Measurements from ENCODE around the gene TUBA3E. TPM values are rescaled to one million over a fixed set of nuclear protein-coding genes. Genes with fewer than 3 reads are reported as not detected.

TUBA3E gene
- total and polyA plus RNA-seq, 2 of the 13 experiments (the other 11 are each of a cell fraction or from before 2014, with no cell fraction given): not detected

DNA sequence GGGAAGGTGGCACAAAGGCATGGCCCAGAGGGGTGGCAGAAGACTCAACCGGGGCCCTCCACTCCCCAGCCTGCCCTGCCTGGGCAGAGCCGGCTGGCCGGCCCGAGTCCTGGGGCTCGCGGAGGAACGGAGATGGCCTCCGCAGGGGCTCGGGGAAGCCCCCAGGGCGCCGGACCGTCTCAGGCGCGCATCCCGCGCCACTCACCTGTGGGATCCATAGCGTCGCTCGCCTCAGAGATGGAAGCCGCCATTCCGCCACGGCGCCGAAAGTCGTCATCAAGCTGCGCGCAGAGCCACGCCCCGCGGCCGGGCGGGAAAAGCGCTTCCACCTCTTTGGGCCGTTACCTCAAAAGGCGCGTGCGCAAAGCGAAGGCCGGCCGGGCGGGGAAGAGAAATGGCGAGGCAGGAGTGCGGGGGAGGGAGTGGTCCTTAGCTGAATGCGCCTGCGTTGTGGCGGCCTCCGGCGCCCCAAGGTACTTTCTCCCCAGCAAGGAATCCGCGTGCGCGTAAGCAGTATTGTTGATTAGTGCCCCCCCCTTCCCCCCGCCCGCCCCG is 16.8 kb downstream of the TUBA3E start, which contains the start of gene SMPD4 (continued):
- TF ChIP-seq, protein P1, sequence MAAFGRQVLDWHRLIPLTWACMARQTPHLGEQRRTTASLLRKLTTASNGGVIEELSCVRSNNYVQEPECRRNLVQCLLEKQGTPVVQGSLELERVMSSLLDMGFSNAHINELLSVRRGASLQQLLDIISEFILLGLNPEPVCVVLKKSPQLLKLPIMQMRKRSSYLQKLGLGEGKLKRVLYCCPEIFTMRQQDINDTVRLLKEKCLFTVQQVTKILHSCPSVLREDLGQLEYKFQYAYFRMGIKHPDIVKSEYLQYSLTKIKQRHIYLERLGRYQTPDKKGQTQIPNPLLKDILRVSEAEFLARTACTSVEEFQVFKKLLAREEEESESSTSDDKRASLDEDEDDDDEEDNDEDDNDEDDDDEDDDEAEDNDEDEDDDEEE (CRISPR knock-in tag; IDR thresholded peaks at IDR 0.05): peak; percentile 95
- TF ChIP-seq ZMYM2 (CRISPR knock-in tag; IDR thresholded peaks at IDR 0.05) (no peak), ZNF605 (CRISPR knock-in tag; IDR thresholded peaks at IDR 0.05) (peak; percentile 80), ZNF329 (CRISPR knock-in tag; IDR thresholded peaks at IDR 0.05; ENCODE audit: low read depth) (no peak; the same call in 1 of the 2 replicates), KLF11 (CRISPR knock-in tag; IDR thresholded peaks at IDR 0.05) (no peak), ZNF20 (CRISPR knock-in tag; IDR thresholded peaks at IDR 0.05) (no peak; the same call in 1 of the 2 replicates), TRIM24 (CRISPR knock-in tag; IDR thresholded peaks at IDR 0.05) (no peak), ARNT2 (CRISPR knock-in tag; IDR thresholded peaks at IDR 0.05; ENCODE audit: low read depth) (peak; percentile 74; the same call in 1 of the 2 replicates), AKAP8 (CRISPR knock-in tag; IDR thresholded peaks at IDR 0.05) (peak; percentile 88; the same call in 1 of the 2 replicates), ZNF354B (CRISPR knock-in tag; IDR thresholded peaks at IDR 0.05) (no peak; the same call in 1 of the 2 replicates), SIX4 (CRISPR knock-in tag; IDR thresholded peaks at IDR 0.05) (peak; percentile 58; the same call in 1 of the 2 replicates), ZNF263 (CRISPR knock-in tag; IDR thresholded peaks at IDR 0.05) (no peak), RXRB (CRISPR knock-in tag; IDR thresholded peaks at IDR 0.05; ENCODE audit: borderline replicate concordance) (0 out of 2 replicates have a peak, but pooled peaks have one; percentile 30), ELF3 (CRISPR knock-in tag; IDR thresholded peaks at IDR 0.05) (peak; percentile 38), REL (CRISPR knock-in tag; conservative IDR thresholded peaks at IDR 0.05) (peak; percentile 95; the same call in 1 of the 2 replicates), RBFOX2 (IDR thresholded peaks at IDR 0.05; ENCODE audit: low read depth, low read length) (peak; percentile 93), ZNF672 (CRISPR knock-in tag; IDR thresholded peaks at IDR 0.05) (no peak), ZNF460 (CRISPR knock-in tag; IDR thresholded peaks at IDR 0.05; ENCODE audit: borderline replicate concordance) (no peak)
- TF ChIP-seq, protein P2, sequence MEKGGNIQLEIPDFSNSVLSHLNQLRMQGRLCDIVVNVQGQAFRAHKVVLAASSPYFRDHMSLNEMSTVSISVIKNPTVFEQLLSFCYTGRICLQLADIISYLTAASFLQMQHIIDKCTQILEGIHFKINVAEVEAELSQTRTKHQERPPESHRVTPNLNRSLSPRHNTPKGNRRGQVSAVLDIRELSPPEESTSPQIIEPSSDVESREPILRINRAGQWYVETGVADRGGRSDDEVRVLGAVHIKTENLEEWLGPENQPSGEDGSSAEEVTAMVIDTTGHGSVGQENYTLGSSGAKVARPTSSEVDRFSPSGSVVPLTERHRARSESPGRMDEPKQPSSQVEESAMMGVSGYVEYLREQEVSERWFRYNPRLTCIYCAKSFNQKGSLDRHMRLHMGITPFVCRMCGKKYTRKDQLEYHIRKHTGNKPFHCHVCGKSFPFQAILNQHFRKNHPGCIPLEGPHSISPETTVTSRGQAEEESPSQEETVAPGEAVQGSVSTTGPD (CRISPR knock-in tag; IDR thresholded peaks at IDR 0.05): no peak
- TF ChIP-seq, protein P3, sequence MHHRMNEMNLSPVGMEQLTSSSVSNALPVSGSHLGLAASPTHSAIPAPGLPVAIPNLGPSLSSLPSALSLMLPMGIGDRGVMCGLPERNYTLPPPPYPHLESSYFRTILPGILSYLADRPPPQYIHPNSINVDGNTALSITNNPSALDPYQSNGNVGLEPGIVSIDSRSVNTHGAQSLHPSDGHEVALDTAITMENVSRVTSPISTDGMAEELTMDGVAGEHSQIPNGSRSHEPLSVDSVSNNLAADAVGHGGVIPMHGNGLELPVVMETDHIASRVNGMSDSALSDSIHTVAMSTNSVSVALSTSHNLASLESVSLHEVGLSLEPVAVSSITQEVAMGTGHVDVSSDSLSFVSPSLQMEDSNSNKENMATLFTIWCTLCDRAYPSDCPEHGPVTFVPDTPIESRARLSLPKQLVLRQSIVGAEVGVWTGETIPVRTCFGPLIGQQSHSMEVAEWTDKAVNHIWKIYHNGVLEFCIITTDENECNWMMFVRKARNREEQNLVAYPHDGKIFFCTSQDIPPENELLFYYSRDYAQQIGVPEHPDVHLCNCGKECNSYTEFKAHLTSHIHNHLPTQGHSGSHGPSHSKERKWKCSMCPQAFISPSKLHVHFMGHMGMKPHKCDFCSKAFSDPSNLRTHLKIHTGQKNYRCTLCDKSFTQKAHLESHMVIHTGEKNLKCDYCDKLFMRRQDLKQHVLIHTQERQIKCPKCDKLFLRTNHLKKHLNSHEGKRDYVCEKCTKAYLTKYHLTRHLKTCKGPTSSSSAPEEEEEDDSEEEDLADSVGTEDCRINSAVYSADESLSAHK (CRISPR knock-in tag; IDR thresholded peaks at IDR 0.05; ENCODE audit: borderline replicate concordance): no peak
- TF ChIP-seq, protein P4, sequence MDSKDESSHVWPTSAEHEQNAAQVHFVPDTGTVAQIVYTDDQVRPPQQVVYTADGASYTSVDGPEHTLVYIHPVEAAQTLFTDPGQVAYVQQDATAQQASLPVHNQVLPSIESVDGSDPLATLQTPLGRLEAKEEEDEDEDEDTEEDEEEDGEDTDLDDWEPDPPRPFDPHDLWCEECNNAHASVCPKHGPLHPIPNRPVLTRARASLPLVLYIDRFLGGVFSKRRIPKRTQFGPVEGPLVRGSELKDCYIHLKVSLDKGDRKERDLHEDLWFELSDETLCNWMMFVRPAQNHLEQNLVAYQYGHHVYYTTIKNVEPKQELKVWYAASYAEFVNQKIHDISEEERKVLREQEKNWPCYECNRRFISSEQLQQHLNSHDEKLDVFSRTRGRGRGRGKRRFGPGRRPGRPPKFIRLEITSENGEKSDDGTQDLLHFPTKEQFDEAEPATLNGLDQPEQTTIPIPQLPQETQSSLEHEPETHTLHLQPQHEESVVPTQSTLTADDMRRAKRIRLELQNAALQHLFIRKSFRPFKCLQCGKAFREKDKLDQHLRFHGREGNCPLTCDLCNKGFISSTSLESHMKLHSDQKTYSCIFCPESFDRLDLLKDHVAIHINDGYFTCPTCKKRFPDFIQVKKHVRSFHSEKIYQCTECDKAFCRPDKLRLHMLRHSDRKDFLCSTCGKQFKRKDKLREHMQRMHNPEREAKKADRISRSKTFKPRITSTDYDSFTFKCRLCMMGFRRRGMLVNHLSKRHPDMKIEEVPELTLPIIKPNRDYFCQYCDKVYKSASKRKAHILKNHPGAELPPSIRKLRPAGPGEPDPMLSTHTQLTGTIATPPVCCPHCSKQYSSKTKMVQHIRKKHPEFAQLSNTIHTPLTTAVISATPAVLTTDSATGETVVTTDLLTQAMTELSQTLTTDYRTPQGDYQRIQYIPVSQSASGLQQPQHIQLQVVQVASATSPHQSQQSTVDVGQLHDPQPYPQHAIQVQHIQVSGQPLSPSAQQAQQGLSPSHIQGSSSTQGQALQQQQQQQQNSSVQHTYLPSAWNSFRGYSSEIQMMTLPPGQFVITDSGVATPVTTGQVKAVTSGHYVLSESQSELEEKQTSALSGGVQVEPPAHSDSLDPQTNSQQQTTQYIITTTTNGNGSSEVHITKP (CRISPR knock-in tag; IDR thresholded peaks at IDR 0.05; ENCODE audit: low read depth): peak; percentile 68

Data from HepG2 (cell line).